Glutamatergic neuron (in vitro differentiated cells): ENCODE measurements around the gene RPUSD2. TPM values are rescaled to one million over a fixed set of nuclear protein-coding genes. Genes with fewer than 3 reads are reported as not detected.

Experiments
- DNase-seq: peaks from one replicate; pipeline ENCODE4 v3.0.0; 2022
- H3K27ac Mint-ChIP-seq: one replicate; pipeline ENCODE4 v1.8.0; 2020; ENCODE audit warnings: mild to moderate bottlenecking, mixed read lengths, inconsistent platforms; ENCODE audit not compliant: unreplicated experiment
- H3K27me3 Mint-ChIP-seq: one replicate; pipeline ENCODE4 v1.8.0; 2020; ENCODE audit warnings: mild to moderate bottlenecking, moderate library complexity, mixed read lengths, inconsistent platforms; ENCODE audit not compliant: unreplicated experiment
- H3K36me3 Mint-ChIP-seq: one replicate; pipeline ENCODE4 v1.8.0; 2020; ENCODE audit warnings: mild to moderate bottlenecking, mixed read lengths, inconsistent platforms; ENCODE audit not compliant: unreplicated experiment
- H3K4me1 Mint-ChIP-seq: one replicate; pipeline ENCODE4 v1.8.0; 2020; ENCODE audit warnings: mild to moderate bottlenecking, low read depth, mixed read lengths, inconsistent platforms; ENCODE audit not compliant: unreplicated experiment
- H3K4me3 Mint-ChIP-seq: one replicate; pipeline ENCODE4 v1.8.0; 2020; ENCODE audit warnings: mild to moderate bottlenecking, mixed read lengths, inconsistent platforms; ENCODE audit not compliant: unreplicated experiment
- H3K9me3 Mint-ChIP-seq: one replicate; pipeline ENCODE4 v1.8.0; 2020; ENCODE audit warnings: mild to moderate bottlenecking, moderate library complexity, mixed read lengths, inconsistent platforms; ENCODE audit not compliant: unreplicated experiment
- total RNA-seq: library from RNA; stranded (reverse); fragmentation: NEBNext Ultra II Directional; extraction: Animal tissue kit (Norgen Biotek cat#: 25700); gene quantifications from one replicate; pipeline ENCODE4 v1.2.1, GENCODE V29; 2021; ENCODE audit not compliant: unreplicated experiment
- TF ChIP-seq, protein P1 (sequence below): fragments of 200-600 bp; sonication (generic); IDR thresholded peaks from one replicate; pipeline ENCODE4 v1.5.0; 2021; ENCODE audit not compliant: partially characterized antibody, unreplicated experiment

RPUSD2 gene
- total RNA-seq, 1 donor from 2014 or later, result 10.6 TPM

DNA sequence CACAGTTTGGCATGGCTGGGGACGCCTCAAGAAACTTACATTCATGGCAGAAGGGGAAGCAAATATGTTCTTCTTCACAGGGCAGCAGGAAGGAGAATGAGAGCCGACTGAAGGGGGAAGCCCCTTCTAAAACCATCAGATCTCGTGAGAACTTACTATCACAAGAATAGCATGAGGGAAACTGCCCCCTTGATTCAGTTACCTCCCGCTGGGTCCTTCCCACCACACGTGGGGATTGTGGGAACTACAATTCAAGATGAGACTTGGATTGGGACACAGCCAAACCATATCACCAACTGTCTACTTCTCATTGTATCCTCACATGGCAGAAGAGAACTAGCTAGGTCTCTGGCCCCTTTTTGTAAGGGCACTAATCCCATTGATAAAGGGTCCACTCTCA, 34.7 kb upstream of the RPUSD2 start:
- Mint-ChIP-seq H3K27ac (no peak overlapping the region), H3K27me3 (peaks cover 4% of the 10 kb centered on the region), H3K9me3 (peaks cover 1% of the 10 kb centered on the region), H3K36me3 (no peaks in the 10 kb centered on the region), H3K4me1 (peaks cover 10% of the 10 kb centered on the region), H3K4me3 (no peak overlapping the region)
- TF ChIP-seq, protein P1, sequence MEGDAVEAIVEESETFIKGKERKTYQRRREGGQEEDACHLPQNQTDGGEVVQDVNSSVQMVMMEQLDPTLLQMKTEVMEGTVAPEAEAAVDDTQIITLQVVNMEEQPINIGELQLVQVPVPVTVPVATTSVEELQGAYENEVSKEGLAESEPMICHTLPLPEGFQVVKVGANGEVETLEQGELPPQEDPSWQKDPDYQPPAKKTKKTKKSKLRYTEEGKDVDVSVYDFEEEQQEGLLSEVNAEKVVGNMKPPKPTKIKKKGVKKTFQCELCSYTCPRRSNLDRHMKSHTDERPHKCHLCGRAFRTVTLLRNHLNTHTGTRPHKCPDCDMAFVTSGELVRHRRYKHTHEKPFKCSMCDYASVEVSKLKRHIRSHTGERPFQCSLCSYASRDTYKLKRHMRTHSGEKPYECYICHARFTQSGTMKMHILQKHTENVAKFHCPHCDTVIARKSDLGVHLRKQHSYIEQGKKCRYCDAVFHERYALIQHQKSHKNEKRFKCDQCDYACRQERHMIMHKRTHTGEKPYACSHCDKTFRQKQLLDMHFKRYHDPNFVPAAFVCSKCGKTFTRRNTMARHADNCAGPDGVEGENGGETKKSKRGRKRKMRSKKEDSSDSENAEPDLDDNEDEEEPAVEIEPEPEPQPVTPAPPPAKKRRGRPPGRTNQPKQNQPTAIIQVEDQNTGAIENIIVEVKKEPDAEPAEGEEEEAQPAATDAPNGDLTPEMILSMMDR, result no peak
- no peak for DNase-seq

DNA sequence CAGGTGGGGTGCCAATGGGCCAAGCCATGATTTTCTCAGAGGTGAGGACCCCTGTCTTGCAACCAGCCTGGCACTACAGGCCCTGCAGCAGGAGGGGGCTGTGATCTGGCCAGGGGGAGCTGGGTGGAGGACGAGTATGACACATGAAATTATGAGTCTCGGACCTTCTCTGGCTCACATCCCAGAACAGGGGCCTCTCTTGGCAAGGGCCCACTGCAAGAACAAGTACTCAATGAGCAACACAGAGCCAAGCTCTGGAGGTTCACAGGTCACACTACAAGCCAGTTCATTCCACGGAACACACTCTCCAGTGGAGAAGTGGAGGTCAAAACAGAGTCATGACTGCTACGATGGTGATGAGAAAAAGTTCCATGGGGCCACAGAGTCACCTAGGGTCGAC, 32.6 kb upstream of the RPUSD2 start:
- Mint-ChIP-seq H3K4me3 (no peak overlapping the region), H3K27me3 (peaks cover 4% of the 10 kb centered on the region), H3K36me3 (no peaks in the 10 kb centered on the region), H3K4me1 (peaks cover 10% of the 10 kb centered on the region), H3K9me3 (peaks cover 1% of the 10 kb centered on the region), H3K27ac (no peak overlapping the region)
- DNase-seq, result no peak
- TF ChIP-seq, protein P1, result no peak

DNA sequence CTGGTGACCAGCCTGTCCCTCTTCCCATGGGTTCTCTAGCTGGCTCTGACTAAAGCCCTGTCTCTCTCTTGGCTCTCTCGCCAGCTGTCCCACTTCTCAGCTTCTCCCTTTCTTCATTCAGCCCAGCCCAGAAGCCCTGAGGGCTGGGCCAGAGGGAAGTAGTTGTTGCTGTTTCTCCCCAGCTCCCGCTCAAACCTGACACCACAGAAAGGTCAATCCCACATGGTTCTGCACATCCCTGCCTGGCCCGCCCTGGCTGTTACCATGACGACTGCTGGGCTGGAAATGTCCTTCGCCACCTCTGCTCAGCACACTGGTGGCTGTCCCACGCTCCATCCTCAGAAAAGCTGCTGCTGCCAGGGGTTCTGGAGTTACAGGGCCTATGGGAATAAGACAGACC, 30.1 kb upstream of the RPUSD2 start:
- Mint-ChIP-seq H3K4me1 (peaks cover 8% of the 10 kb centered on the region), H3K4me3 (no peak overlapping the region), H3K9me3 (peaks cover 1% of the 10 kb centered on the region), H3K27me3 (peaks cover 4% of the 10 kb centered on the region), H3K36me3 (no peaks in the 10 kb centered on the region), H3K27ac (no peak overlapping the region)
- TF ChIP-seq, protein P1, result no peak
- DNase-seq, result peak; percentile 50

DNA sequence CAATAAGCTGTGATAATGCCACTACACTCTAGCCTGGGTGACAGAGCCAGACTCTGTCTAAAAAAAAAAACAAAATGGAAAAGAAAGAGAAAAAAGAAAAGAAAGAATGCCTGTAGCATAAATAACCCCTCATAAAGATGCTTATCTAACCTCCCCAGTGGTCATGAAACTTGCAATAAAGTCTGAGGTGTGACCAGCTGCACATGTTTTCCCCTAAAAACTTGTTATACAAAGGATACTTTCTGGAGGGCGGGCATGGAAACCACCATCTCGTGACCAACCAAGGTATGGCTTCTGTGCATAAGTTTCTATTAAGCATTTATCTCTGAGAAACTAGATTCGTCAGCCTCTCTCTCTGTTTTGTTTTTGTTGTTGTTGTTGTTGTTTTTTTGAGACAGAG, 26.0 kb upstream of the RPUSD2 start:
- no peaks in the 10 kb centered on the region for H3K9me3 Mint-ChIP-seq

DNA sequence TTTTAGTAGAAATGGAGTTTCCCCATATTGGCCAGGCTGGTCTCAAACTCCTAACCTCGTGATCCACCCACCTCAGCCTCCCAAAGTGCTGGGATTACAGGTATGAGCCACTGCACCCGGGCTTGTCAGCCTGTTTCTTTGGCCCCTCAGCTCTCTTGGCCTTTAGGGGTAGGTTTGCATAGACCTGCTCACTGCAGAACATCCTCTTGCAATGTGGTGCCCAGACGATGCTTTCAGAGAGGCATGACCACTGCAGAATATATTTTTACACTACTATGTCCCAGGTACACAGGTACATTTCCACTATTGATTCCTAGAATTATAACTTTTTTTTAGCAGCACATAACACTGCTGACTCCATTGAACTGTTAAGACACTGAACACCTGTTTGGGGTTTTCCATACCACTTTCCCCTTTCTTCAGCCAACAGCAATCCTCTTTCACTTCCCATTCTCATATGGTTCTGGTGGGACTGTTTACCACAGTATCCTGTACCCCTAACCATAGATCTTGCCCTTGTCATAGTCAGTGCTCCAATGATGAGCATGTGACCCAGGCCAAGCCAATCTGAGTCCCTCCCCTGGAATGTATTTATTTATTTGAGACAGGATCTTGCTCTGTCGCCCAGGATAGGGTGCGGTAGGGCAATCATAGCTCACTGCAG, 25.3 kb upstream of the RPUSD2 start:
- Mint-ChIP-seq H3K4me3 (no peak overlapping the region), H3K36me3 (no peaks in the 10 kb centered on the region), H3K4me1 (peaks cover 4% of the 10 kb centered on the region), H3K27me3 (peaks cover 2% of the 10 kb centered on the region), H3K27ac (no peak overlapping the region), H3K9me3 (no peaks in the 10 kb centered on the region)
- TF ChIP-seq, protein P1, result no peak
- DNase-seq, result no peak

More for the DNA sequence above, 26.0 kb upstream of the RPUSD2 start:
- TF ChIP-seq, protein P1, result no peak
- Mint-ChIP-seq H3K4me3 (no peak overlapping the region), H3K27ac (no peak overlapping the region), H3K4me1 (peaks cover 4% of the 10 kb centered on the region), H3K27me3 (peaks cover 4% of the 10 kb centered on the region), H3K36me3 (no peaks in the 10 kb centered on the region)
- no peak for DNase-seq
